HG03432 (cell line): ENCODE measurements around the gene NAA40.

ENCODE experiments used
- ATAC-seq: cut with Tn5 transposase; IDR thresholded peaks from one replicate; pipeline ENCODE4 v1.9.1; 2021; ENCODE audit warnings: mild to moderate bottlenecking, moderate library complexity; ENCODE audit not compliant: unreplicated experiment

The NAA40 gene

DNA sequence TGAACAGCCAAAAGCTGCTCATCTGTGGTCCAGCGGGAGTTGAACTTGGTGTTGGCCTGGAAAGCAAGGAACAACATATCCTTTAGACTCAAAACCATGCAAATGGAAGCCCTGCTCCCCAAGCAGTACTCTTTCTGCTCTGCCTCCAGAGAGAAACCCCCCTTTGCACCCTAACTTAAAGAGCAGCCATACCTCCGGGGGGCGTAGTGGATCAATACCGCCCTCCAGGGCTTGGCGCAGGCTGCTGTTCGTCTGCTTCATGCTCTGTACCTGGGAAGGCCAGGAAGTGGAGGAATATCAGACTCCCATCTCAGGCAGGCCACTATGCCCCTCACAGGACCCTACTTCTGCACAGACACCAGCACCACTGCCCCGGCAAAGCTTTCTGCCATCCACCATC, 26.1 kb upstream of the NAA40 start:
- ATAC-seq, result no peak

DNA sequence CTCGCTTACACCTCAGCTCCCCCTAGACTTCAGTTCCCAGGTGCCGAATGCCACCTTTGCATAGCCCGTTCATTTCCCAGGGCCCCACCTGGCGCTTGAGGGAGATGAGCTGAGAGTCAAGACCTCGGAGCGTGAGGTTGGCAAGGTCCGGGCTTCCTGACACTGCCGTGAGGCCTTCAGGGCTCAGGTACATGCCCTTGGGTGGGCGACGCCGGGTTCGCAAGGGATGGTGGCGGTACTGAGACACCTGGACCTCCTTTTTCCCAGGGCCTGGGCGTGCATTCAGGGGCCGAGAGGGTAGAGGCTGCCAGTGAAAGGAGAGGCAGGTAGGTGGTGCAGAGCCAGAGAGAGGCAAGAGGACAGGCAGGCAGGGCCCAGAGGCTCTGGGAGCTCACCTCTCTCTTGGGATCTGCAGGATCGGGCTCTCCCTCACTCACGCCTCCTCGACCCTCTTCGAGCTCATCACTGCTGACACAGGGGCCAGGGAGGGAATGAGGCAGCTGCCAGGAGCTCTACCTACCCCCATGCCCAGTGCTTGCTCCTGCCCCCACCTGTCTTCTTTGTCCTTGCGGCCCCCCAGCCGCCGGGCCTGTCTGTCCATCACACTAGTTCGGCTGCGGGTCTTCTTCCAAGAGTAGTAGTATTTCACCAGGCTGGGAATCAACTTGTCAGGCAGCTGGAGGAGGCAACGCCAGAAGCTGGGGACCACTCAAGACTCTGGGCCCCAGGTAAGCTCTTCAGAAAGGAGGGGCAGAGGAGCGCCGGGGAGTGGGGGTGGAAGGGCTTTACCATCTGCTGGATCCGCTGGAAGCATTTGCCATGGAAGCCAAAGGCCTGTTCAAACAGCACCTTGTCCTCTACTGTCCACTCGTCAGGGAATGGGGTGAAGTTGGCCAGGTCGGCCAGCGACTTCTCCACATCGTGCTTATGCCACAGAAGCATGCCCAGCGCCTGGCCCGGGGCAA, 24.7 kb upstream of the NAA40 start:
- ATAC-seq, result no peak

DNA sequence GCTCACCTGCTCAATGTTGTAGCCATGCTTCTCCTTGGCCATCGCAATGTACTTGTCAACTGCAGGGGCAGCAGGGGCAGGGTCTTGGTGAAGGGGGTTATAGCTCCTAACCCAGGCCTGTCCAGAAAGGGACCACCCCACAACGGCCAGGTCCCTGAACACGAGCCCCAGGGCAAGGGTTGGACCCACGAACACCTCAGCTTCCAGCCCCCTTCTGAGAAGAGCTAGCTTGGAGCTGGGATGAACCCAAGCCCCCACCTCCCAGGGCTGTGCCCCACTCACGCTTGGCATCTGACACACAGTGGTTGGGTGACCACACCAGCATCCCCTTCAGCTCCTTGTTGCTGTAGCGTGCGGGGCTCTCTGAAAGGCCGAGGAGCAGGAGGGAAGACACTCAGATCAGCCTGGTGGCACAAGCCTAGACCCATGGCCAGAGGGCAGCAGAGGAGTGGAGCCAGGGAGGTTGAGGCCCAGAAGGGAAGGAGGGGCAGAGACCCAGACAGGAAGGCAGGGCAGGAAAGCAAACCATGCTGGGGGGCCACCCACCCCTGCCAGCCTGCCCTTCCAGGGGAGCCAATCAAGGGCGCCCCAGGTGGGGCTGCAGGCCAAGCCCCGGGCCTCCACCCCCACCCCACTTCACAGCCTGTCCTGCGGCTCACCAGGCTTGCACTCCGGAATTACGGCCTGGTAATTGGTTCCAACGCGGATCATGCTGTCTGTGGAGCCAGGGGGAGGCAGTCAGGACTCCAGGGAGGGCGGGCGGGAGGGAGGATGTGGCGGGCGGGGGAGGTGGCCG, 23.7 kb upstream of the NAA40 start:
- ATAC-seq, result no peak

DNA sequence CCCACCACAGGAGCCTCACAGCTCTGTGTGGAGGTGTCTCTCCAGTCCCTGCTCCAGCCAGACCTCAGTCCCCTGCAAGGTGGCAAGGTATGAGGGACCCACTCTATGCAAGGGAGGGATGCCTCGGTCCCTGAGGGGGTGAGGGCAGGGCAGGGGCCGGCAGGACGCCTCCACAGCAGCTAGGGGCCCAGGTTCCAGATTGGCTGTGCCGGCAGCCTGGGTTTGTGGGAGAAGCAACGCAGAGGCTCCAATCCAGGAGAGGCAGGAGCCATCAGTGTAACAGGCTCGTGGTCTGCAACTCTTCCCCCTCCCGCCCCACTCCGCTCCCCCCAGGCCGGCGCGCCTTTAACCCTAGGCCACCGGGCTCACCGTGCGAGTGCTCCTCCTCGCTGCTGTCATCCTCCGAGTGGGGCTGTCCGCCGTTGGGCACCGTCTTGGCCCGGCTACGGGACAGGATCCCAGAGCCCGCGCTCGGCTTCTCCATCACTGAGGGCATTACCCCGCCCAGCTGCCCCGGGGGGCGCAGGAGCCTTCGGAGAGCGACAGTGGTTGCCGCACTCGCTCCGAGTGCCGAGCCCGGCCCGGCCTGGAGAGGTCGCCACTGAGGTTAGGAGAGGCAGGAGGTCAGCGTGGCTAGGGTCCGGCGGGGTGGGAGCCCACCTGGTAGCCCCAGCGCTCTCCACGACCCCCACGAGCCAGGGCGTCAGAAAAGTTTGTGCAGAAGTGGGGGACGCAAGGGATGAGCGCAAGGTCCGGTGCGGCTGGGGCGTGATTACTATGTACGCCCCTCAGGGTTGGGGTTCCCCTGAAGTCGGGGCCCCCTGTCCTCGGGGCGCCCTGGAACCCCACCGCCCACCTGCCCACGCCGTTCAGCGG, 22.6 kb upstream of the NAA40 start:
- no peak for ATAC-seq

DNA sequence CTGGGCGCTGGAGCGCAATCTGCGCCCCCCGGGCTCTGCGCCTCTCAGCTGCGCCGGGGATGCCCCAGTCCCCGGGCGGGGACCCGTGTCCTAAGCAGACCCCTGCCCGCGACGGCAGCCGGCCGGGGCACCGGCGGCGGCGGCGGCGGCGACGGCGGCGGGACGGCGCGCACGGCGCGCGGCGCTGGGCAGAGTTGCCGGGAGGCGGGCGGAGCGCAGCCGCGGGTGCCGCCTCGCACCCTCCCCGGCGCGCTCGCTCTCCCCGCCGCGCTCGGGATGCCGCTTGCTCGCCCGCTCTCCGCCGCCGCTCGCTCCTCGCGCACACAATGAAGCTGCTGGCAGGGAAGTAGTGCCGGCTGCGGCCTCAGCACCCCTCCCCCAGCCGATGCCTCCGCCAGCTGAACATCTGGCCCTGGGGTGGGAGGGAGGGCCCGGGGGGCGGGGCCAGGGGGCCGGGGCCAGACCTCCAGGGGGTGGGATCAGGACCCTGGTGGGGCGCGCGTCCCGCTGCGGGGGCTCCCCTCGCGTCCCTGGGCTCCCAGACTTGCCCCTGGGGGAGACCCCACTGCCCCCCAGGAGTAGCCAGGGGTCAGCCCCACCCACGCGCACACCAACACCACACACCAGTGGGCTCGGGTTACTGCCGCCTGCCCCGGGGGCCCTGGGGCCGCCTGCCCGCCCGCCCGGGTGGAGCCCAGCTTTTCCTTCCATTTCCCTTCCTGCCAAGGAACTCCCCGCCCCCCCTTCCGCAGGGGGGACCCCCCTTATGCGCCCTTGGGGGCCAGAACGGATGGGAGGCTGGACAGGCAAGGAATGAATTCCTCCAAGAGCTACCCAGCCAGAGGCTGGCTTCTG, 21.7 kb upstream of the NAA40 start, which contains the start of gene RCOR2:
Gene RCOR2, minus strand, starts transcription at position 328 of the 855 bp plus-strand sequence. CDS start 708 bp downstream, outside the sequence.
- peak; percentile 45 for ATAC-seq

DNA sequence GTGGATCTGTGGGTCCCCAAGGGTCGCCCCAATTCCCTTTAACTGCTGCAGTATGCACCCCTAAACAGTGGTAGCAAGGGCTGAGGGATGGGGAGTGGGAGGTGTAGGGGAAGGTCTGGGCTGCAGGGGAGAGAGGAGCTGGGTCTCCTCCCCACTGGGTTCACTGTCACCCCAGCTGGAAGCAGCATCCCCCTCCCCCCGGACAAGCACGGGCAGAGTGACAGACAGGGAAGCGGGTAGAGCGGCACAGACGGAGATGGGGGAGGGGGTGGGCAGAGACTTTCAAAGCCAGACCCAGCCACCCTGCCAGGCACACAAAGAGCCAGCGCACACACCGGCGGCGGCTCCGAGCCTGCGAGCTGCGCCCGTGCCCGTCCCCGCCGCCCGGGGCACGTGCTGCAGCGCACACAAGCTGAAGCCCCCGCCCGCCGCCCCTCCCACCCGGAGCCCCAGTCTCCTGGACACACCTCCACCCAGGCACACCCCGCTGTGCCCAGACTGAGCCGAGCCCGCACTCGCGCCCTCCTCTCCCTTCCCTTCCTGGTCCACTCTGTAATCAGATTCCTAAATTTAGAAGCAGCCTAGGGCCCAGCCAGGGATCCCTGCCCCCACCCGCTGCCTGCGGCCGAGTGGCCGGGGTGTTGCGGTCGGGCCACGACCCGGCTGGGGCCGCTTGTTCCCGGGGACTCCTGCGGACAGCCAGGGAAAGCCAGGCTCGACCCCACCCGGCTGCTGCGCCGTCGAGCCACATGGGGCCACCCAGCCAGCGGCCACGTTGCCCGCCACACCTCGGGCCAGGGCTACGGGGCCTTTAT, 20.9 kb upstream of the NAA40 start:
- ATAC-seq, result no peak

DNA sequence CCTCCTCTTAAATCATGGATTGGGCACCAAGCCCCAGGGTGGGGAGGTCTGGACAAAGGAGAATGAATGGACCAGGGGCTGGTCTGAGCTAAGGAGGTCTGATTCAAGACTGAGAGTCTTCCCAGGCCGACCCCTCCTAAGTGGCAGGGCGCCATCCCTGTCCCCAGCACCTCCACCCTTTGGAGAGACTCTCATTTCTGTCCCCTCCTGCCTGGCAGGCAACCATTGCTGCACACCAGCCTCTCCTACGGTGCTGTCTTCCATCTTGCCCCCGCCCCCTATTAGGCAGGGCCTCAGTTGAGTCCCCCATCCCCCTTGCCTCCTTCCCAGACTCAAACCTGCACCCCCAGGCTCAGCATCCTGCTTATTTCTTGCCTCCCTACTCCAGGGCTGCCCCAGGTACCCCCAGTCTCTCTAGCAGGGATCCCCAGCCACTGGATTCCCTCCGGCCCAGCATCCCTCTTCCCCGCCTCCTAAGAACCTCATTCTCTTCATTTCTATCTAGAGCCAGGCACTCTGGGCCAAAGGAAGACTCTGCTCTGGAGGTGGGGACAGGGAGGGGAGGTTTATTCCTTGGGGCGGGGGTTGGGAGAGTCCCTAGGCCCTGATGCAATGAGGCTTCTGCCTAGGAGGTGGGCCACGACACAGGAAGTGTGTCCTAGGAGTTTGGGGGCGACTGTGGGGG, 20.2 kb upstream of the NAA40 start:
- ATAC-seq, result no peak

DNA sequence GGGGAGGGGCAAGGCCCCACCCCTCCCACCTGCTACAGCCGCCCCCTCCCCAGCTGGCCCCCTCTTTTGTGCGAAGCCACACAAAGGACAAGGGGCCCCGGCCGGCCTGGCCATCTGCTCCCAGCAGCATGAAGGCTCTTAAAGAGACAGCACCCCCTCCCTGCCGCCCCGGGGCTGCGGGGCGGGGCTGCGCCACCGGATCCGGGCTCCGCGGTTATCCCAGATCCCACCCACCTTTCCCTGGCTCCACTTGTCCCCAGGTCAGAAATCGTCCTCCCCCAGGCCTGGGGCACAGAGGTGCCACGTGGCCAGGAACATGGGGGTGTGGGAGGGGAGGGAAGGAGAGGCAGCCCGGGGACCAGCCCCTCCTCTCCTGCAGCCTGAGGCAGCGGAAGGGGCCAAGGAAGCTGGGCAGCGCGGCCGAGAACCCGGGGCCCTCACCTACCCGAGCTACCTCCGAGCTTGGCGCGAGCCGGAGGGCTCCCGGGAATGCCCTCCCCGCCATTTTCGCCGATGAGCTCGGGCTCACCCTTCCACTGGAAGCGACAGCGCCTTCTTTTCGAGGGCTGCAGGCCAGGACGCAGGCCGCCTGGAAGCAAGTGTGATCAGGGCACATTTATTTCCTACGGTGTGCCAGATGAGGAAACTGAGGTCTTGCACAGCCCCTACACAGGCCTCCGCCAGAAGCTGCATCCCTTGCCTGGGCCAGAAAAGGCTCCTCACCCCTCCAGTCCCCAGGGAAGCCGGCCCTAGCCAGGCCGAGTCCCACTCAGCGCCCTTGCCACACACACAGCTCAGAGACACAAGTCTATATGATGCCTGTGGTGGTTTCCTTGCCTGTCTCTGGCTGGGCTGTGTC, 19.3 kb upstream of the NAA40 start:
- ATAC-seq, result no peak

DNA sequence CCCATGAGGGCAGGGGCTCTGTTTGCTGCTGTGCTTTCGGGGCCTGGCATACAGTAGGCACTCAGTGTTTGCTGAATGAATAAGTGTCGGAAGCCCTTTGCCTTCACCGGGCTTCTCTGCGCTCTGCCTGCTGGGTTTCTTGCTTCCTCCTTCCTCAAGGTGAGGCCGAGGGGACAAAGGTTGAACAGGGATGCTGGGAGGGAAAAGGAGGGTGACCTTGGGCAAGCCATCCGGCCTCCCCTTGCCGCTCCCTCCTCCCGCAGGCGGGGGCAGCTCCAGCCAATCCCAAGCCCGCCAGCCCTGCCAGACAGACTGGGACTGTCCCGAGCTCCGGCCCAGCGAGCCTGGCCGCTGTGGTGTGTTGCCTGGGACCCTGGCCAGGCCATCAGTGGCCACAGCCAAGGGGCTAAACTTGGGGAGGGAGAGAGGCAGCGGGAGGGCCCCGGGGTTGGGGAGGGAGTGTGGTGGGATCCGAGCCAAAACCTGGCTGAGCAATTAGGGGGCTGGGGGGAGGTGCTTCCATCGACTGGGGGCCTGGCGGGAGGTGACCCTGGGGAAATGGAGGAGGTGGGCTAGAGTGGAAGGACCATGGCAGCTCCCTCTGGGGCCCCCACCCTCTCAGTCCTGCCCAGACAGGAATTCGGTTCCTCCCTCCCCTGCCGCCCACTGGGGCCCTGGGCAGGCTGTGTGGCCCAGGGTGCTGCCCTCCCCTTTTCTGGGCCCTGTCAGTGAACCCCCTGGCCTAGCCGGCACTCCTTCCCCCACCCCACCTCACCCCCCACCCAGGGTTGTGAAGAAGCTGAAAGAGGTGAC, 18.5 kb upstream of the NAA40 start:
- no peak for ATAC-seq

DNA sequence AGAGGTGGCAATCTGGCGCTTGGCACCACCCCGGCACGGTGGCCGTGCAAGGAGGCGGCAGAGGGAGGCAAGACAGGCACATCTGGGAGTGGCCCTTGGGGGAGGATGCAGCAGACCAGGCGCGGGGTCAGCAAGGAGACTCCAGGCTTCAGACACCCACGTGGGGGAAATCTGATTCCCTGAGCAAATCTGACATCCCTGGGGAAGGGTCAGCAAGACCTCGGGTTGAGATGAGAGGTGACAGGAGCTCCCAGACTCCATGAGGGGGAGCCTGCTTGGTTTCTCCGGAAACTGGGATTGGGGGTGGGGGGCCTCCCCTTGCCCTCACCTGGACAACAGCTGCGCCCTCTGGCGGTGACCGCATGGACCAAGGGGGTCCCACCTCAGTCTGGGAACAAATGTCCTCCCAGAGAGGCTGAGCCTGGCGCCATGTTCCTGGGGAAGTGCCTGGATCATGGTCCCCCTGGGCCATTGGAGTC, 17.8 kb upstream of the NAA40 start:
- ATAC-seq, result no peak

DNA sequence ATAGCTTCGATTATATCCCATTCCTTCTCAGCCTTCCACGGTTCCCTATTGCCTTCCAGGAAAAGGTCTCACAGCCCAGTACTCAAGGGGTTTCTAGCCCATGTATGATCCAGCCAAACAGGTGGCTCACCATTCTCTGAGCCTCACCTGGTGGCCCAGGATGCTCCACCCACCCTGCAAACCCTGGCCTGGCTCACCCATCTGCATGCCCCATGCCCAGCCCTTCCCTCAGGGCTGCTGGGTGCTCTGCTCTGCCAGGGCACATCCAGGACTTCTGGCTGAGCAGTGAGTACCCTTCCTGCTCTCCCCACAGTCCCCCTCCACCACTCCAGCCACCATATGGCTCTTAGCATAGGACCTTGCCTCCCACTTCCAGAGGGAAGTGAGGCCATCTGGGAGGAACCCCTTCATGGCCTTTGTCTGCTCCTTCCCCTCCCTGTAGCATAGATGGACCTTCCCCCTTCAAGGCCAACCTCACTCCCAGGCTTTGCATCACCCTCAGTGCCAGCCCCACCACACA, 16.1 kb upstream of the NAA40 start:
- ATAC-seq, result no peak

DNA sequence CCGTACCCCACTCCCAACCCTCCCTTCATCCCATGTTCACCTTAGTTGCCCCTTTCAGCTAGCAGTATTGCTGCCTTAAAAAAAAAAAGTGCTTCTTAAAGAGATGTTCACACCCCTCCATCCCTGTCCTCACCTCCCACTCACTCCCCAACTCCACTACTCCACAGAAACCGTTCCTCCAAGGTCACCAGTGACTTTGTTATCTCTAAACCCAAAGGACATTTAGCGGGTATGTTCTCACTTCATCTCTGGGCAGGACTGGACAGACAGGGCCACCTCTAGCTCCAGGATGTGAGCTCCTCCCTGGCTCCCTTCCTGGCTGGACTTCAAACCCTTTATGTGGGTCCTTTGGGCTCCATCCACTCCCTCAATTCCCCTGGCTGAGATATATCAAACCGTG, 15.5 kb upstream of the NAA40 start:
- no peak for ATAC-seq

DNA sequence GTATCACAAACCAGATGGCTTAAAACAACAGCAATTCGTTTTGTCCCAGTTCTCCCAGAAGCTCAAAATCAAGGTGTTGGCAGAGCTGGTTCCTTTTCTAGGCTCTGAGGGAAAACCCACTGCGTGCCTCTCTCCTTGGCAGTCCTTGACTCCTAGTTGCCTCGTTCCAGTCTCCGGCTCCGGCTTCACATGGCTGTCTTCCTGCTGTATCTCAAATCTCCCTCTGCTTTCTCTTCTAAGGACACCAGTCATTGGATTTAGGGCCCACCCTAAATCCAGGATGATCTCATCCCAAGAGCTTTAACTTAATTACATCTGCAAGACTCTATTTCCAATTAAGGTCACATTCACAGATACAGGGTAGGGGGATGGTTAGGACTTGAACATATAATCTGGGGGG, 9.2 kb upstream of the NAA40 start:
- ATAC-seq, result no peak

DNA sequence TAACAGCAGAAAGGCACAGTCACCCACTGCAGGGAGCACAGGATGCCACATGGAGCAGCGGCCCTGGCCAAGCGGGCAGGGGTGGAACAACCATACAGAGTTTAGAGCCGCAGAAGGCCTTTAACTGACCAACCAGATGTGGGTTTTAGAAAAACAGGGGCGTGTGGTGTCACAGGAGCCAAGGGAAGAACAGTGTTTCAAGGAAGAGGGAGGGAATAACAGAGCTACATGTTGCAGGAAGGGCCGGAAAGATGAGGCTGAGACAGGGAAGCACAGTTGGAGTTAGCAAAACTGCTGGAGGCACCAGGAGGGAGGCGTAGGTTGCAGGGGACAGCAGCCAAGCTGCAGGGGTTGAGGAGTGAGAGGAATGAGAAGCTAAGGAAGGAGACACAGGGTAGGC, 7.8 kb upstream of the NAA40 start:
- no peak for ATAC-seq

DNA sequence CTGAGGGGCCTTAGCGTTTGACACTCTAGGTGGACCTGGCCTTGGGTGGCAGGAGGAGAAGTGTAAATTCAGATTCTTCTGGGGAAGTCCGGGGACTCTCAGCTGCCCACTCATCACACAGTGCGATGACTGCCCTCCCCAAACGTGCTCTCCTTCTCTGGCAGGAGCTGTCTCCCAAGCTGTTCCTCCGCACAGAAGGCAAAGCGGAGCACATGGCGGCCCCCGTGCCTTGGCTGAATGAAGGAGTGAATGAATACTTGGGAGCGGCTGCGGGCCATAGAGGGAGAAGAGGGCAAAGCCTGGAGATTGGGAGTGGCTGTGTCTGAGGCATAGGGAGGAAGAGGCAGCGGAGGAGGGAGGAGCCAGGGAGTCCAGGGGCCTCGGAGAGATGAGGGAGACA, 6.9 kb upstream of the NAA40 start:
- no peak for ATAC-seq

DNA sequence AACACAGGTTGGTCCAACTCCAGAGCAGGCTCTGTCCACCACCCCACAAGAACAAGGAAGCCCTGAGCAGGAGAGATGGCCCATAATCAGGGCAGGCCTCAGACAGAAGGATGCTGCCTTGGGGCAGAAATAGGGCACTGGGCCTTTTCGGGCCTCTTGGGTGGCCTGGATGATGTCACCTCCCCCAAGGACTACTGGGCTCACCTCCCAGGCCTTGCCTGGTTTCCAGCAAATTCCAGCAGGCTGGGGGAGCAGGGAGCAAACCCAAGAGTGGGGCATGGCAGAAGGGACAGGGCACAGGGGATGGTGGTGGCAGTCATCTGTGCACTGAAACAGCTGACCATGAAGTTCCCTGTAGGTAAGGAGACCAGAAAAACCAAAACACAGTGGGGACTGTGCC, 5.3 kb upstream of the NAA40 start:
- no peak for ATAC-seq
